GM12892 (cell line): Measurements from ENCODE around the gene HSD11B2.

Source experiments
- POLR2A ChIP-seq: IDR thresholded peaks from 2 replicates; pipeline ENCODE4 v1.6.1; 2011; ENCODE audit warnings: low read depth, low read length, control low read depth
- POLR2AphosphoS5 ChIP-seq: IDR thresholded peaks from 2 replicates; pipeline ENCODE4 v1.6.1; 2011; ENCODE audit warnings: low read depth, low read length, control low read depth

- TF ChIP-seq POLR2AphosphoS5 (no peak), POLR2A (no peak)
Measured at GRCh38 chr16:67415872-67416793, 14.8 kb upstream of the HSD11B2 start, which contains the start of gene ZDHHC1.
